ENCODE measurements around the gene MSI2.
"Not testable (repeated sequence)": the region's sequence is repeated elsewhere in the genome, so short reads cannot be mapped to it uniquely, and the experiment has no call there.

The MSI2 gene

DNA sequence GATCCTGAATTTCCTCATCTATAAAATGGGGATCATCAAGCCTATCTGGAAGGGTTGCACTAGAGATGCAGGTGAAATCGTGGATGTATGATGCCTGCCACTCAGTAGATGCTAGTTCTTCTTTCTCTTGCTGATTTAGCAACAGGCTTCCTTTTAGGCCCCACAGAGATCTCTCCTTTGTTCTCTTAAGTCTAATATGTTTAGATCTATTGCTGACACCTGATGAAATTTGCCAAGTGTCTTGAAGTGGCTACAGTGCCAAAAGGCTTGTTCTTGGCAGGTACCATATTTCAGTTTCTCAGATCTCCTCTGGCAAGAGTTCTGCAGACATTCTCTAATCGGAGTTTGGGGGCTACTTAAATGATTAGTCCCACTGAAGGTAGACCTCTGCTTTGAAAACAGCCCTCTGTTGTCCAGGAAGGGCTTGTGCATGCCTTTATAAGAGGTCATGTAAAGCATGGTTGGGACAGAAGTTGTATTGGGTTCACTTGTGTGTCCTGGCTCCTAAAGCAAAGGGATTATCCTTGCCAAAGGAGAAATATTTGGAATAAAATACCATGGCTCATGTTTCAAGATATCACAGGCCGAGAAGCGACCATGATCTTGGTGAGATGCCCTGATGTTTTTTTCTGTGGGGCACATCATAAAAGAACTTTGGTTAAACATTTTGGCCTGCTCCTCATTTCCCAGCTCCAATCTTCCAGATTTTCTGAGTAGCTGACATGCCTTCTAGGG lies 234.0 kb downstream of the MSI2 start:
- in situ Hi-C loops (cut with MboI; ENCODE audit: low sequenced_read_pairs): no loop called here

DNA sequence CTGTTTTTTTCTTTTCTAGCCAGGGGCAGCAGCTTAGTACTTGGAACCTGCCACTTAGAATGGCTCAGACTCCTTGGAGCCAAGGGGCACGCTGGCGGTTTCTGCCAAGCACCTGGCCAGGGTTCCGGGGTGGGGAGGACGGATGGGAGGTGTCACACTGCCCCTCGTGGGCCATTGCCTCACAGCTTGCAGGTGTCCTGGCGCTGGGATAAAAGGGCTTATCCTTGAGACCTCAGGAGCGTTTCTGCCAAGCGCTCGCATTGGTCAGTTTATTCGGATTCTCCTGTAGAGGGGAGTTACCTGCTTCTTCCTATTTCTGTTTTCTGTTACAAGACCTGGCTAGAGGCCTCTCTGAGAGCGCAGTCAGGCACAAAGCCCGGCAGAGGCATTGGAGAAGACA lies 234.6 kb downstream of the MSI2 start:
- in situ Hi-C loops (cut with MboI; ENCODE audit: low sequenced_read_pairs): no loop called here

DNA sequence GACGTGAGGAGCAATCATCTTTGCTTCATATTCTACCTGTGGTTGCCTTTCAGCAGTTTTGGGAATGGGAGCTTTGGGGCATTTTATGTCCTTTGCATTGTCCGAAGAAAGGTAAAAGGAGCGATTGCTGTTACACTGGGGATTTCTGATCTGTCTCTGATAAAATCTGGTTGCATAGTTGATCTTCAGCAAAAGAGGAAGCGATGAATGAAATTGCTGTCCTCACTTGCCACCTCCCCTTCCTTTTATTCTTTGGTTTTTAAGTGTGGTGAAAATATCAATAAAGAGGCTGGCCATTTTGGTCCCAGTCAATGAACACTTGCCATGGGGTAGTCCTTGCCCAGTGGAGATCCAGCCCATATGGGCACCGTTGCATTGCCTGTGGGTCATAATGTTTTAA lies 236.8 kb downstream of the MSI2 start:
- in situ Hi-C loops (cut with MboI; ENCODE audit: low sequenced_read_pairs): no loop called here

DNA sequence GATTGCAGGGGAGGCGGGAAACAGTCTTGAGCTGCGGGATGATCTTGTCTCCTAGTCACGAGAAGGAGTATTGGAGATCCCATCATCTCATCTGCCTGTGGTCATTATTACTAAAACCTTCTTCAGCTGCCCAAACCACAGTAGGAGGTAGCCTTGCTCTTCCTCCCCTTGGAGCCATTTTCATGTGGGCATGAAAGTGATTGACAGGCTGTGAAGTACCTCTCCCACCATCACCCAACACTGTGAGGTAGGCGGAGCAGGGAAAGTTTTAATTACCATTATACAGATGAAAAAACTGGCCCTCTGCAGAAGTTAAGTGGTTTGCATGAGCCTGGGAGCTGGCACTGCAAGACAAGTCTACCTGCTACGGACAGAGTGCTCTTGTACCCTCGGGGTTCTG lies 237.3 kb downstream of the MSI2 start:
- in situ Hi-C loops (cut with MboI; ENCODE audit: low sequenced_read_pairs): no loop called here

DNA sequence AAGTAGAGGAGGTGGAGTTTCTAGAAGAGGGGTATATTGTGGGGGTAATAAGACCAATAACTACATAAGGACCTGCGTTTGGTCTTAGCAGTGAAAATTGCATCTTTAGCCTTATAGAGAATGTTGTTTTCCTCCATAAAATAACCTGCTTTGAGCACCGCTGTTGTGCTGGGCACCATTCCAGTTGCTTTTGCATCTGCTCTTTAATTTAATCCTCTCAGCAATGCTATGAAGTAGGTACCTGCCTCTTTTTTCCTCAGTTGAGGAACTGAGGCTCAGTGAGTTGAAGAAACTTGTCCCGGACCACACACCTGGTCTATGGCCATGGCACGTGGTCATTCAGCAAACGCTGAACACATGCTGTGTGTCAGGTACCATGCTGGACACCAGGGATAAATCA lies 238.1 kb downstream of the MSI2 start:
- in situ Hi-C loops (cut with MboI; ENCODE audit: low sequenced_read_pairs): no loop called here

DNA sequence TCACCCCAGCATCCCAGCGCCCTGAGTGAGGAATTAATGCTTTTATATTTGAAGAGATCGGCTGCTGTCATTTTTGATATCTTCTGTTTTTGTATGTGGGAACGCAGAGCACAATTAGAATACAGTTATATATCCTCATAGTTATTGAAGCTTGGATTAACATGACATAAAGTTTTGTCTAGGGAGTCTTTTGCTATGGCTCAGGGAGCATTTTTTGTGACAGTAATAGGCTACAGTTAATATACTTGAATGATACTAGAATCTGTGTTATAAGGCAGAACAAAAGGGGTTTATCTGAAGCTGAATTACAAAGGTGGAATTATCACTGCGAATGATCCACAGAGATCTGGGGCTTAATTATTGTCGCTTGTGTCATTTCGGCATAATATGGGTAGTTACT lies 239.4 kb downstream of the MSI2 start:
- in situ Hi-C loops (cut with MboI; ENCODE audit: low sequenced_read_pairs): no loop called here

DNA sequence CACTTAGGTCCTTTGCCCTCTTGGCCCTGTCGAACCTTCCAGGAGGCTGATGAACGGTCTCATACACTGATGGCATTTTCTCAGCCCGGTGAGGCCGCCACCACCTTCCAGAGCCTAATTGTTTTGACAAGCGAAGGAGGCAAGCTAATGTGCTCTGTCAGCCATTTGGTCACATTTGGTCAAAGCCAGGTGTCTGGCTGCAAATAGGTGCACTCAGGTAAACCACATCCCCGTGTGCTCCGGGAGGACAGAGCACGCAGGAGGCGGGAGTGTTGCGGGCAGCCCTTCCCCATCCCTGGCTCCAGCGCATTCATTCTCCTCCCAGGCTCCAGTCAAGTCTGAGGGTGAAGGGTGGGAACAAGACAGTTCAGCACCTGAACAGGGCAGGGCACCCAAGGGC lies 240.1 kb downstream of the MSI2 start:
- in situ Hi-C loops (cut with MboI; ENCODE audit: low sequenced_read_pairs): no loop called here

DNA sequence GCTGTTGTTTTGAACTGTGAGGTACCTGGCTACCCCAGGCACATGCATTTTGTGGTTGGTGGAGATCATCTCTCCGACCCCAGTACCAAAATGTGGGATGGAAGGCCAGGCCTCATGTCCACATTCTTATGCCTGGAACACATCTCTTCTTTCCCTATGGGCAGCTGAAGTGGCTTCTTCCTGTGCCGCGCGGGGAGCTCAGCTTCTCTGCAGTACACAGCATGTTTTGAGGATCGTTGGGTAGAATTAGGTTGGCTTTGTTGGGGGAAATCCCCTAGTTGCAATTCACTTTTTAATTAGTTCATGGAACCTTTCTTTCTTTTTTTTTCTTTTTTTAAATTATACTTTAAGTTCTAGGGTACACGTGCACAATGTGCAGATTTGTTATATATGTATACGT lies 242.1 kb downstream of the MSI2 start:
- in situ Hi-C loops (cut with MboI; ENCODE audit: low sequenced_read_pairs): no loop called here

DNA sequence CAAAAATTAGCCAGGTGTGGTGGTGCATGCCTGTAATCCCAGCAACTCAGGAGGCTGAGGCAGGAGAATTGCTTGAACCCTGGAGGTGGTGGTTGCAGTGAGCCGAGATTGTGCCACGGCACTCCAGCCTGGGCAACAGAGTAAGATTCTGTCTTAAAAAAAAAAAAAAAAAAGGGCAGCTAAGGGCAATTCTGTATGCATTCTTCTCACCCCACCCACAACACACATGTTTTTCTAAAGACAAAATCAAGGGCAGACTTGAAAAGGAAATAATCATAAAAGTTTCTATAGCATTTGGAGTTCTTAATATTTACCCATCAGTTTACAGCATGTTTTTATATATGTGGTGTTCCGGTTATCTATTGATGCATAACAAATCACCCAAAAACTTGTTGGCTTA lies 242.9 kb downstream of the MSI2 start:
- in situ Hi-C loops (cut with MboI; ENCODE audit: low sequenced_read_pairs): not testable (repeated sequence)

DNA sequence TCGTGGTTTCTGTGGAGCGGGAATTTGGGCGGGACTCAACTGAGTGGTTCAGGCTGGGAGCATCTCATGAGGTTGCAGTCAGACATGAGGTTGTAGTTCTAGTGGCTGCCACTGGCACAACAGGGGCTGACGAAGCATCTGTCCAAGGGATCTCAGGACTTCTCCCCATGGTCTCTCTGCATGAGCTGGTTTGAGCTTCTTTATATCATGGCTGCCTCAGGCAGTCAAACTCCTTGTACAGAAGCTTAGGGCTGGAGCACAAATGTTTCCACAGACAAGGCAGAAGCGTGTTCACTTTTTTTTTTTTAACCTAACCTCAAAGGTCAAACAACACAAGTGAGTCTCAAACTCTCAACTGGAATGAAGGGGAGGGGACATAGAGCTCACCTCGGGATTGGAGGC lies 243.3 kb downstream of the MSI2 start:
- in situ Hi-C loops (cut with MboI; ENCODE audit: low sequenced_read_pairs): no loop called here

DNA sequence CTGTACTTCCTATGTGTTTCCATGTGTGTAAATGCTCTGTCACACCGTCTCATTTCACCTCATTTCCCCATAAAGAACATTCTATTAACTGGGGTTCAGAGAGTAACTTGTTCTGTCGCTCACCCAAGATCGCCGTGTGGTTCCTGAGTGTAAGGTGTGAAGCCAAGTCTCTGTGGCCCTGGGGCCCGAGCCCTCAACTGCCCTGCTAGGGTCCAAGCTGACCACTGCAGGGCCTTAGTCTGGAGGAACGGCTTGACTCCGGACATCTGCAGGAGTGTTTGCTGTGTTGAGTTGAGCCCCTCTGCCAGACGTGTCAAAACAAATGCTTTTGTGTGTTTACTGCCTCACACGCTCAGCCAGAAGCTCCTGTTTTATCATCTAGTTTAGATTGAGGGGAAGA lies 244.7 kb downstream of the MSI2 start:
- in situ Hi-C loops (cut with MboI; ENCODE audit: low sequenced_read_pairs): no loop called here

DNA sequence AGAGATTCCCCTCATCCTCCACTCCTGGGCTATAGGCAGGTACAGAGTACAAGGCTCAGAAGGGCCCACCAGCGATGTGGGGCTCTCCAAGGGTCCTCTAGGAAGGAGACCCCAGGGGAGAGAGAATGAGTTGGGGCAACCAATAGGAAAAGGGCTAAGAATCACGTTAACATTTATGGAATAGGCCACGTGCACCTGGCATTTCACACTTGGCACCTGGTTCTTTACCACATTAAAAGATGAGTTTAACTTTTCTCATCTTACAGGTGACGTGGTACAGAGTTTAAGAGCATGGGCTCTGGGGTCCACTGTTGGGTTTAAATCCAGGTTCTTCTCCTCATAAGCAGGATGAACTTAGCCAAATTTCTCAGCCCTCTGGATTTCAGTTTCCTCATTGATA lies 245.7 kb downstream of the MSI2 start:
- in situ Hi-C loops (cut with MboI; ENCODE audit: low sequenced_read_pairs): no loop called here

DNA sequence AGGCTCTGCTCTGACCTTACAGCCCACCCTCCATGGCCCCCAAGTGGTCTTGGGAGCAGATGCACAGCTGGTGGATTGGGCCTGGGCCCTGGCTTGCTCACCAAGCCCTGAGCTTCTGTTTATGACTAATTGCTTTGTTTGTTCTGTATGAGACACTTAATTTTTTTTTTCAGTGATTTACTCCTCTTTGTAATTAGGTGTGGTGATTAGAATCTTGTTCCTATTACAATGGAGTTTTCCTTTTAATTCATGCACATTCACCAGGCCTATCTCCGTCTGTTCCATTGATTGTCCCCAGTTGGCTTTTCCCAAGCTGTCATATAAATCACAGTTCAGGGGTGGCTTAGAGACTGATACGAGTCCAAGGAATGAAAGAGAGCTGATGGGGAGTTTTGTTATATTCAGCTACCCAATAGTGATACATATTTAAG lies 246.5 kb downstream of the MSI2 start:
- in situ Hi-C loops (cut with MboI; ENCODE audit: low sequenced_read_pairs): no loop called here

DNA sequence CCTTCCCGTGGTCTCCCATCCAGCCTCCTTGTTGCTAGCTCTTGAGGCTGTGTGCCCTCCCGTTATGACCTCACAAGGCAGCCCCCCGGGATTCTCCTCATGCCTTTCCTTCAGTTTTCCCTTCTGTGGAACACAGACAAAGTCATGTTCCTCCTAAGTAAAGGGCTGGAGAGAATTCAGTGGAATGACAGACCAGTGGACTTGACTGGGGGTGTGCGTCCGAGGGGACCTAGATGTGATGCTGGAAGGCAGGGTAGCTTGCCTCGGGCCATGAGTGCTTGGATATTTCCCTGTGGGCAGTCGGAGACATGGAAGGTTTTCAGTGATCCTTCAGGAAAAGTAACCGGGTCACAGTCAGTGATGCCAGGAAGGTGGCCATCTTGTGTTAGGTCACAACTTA lies 247.9 kb downstream of the MSI2 start:
- in situ Hi-C loops (cut with MboI; ENCODE audit: low sequenced_read_pairs): no loop called here

DNA sequence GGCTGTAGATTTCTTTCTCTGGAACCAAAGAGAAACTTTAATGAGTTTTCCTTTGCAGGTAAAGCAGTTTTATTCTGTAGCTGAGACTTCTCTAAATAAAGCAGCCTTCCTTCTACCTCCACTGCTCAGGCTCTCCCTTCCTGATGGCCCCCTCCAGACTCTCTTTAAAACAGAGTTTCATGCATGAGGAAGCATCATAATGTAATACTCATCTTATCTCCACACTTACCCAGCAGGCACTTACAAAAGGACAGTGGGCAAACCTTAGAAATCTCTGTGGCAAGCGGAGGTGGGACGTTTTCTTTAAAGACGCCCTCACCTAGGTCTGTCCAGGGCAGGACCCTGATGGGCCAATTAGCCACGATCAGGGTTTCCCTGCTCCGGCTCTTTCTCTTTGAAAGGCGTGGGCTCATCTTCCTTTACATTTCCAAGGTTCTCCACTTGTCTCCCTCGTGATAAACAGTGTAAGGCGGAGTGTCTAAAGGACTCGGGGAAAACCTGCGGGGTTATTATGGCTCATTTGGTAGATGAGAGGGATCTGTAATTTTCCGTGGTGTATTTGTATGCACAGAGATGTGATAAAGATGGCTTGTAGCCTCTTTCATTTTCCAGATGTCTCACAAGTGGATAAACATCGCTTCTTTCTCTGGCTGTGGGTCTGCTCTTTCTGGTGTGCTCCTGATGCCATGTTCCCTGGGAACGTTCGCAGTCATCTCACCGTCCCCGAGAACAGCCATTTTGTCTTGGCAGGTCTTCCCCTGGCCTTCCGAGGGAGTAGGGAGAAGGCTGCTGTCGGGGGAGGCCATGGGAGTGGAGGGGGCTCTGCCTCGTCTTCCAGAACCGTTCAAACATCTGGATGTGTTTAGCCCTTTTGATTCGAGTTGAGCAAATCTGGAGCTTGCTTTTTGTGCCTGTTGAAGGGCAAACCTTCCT lies 249.8 kb downstream of the MSI2 start:
- in situ Hi-C loops (cut with MboI; ENCODE audit: low sequenced_read_pairs): no loop called here

DNA sequence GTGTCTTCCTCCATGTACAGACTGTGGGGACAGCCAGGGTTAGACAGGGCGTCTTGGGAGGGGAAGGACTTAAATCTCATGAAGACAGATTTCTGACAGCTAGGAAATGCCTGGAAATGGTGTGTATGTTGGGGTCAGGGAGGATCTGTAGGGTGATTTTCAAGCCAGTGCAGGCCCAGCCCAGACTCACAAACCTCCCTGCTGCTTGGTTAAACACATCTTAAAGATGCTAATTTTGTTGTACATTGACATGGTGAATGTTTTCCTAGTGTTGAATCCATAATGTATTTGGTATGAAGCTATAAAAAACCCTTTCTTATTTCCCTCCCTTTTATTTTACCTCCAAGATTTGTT lies 250.4 kb downstream of the MSI2 start:
- in situ Hi-C loops (cut with MboI; ENCODE audit: low sequenced_read_pairs): no loop called here

DNA sequence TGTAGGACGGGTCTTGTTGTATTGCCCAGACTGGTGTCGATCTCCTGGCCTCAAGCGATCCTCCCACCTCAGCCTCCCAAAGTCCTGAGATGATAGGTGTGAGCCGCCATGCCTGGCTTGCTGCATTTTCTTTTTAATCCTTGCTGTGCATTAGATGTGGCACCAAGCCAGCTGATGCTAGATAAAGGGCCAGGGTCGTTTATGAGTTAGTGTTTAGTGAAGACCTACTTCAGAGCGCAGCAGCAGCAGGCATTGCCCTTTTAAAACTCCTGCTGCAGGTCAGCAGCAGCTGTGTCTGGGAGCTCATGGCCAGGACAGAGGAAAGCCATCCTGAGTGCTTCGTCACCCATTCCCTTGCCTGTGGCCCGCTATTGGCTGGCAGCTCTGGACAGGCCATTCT lies 251.5 kb downstream of the MSI2 start:
- in situ Hi-C loops (cut with MboI; ENCODE audit: low sequenced_read_pairs): no loop called here

DNA sequence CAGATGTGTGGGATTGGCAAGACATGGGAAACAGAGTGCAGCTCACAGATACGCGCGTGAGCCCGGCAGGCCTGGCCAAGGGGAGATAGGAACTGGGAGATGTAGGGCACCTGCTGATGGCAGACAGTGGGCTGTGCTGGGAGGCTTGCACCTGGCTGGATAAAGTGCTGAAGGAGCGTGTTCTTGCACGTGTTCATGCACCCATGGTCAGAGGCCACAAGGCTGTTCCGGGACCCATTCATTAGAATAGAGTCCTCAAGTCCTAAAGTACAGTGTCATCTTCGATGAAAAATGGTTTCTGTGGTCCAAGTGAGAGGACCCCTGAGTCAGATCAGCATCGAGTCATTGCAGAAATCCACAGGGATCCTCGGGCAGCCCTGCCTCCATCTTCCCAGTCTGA lies 252.3 kb downstream of the MSI2 start:
- in situ Hi-C loops (cut with MboI; ENCODE audit: low sequenced_read_pairs): no loop called here

DNA sequence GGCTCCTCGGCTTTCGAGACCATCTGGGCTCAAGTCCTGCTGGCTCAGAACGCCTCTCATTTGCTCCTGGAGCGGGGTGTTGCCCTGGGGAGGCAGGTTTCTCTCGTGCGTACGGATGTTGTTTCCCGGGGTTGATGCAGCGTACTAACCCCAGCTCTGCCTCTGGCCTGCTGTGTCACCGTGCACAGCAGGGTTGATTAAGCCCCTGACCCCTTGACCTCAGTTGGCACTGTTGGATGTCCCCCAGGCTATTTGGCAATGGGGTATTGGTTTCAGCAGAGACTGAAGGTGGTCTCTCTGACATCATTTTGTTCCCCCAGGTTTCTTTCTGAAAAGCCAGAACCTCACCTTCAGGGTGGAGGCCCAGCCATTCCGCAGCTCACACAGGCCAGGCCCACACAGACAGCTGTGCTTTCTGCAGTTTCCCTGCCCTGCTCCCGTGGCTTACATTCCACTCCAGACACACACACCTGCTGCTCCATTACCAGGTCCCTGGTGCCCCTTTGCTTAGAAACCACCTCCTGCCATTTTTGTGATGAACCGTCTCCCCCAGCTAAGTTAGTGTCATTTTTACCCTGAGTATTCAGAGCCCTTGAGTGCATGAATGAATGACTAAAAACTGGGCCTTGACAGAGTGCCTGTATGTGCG lies 255.3 kb downstream of the MSI2 start:
- in situ Hi-C loops (cut with MboI; ENCODE audit: low sequenced_read_pairs): no loop called here

DNA sequence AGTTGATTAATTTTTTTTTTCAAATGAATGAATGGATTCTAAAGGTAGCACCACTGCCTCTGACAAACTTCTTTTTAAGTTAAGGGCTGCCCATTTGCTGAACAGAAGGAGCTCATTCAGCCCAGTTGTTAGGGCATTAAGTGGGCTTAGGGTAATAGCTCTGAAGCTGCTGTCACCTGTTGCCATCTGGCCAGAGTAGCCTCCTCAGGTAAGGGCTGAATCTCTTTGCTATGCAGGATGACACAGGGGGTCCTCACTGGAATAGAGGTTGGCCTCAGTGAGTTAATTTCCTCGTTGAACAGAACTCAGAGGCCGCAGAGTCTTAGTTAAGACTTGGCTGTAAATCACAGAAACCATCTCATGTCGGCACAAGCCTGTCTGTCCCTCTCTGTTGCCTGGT lies 255.9 kb downstream of the MSI2 start:
- in situ Hi-C loops (cut with MboI; ENCODE audit: low sequenced_read_pairs): no loop called here

DNA sequence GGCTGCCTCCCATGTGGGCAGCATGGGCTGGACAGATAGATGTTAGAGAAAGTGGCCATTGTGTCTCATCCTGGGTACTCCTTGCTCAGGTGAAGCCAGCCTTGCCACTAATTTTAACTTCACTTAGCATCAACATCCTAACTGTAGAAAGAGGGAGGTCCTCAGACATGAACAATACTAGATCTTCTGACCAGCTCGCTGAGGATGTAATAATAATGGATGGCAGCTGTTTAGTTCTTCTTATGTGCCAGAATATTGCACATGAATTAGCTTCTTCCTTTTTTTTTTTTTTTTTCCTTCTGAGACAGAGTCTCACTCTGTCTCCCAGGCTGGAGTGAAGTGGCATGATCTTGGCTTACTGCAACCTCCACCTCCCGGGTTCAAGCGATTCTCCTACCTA lies 256.4 kb downstream of the MSI2 start:
- in situ Hi-C loops (cut with MboI; ENCODE audit: low sequenced_read_pairs): no loop called here

DNA sequence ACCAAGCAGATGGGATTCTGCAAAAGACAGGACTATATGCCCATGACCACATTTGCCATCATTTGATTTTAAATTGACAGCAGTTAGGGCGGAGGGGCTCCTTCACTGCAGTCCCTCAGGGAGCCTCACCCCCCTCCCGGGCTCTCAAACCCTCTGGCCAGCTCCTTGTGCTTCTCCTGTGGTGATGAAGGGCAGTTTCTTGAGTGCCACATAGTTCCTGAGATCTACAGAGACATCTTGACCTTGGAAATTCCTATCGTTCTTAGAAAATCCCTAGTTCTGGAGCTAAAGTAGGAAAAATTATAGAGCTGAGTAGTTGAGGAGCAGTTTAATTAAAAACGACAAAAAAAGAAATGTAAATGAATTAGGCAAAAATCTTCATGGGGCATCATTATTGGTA lies 257.2 kb downstream of the MSI2 start:
- in situ Hi-C loops (cut with MboI; ENCODE audit: low sequenced_read_pairs): no loop called here
